GM19372 (cell line): ENCODE results near the gene TSPAN9.

Source experiments
- ATAC-seq: cut with Tn5 transposase; IDR thresholded peaks from one replicate; pipeline ENCODE4 v1.9.1; 2021; ENCODE audit warnings: mild to moderate bottlenecking, low read depth, moderate library complexity; ENCODE audit not compliant: unreplicated experiment

Gene TSPAN9

GRCh38 chr12:3075315-3075714, 1.9 kb upstream of the TSPAN9 start:
- no peak for ATAC-seq

- no peak for ATAC-seq
Measured at GRCh38 chr12:3077572-3078081, 448 bp downstream of the TSPAN9 start.

GRCh38 chr12:3078086-3078820, 1.1 kb downstream of the TSPAN9 start:
- ATAC-seq: no peak

DNA sequence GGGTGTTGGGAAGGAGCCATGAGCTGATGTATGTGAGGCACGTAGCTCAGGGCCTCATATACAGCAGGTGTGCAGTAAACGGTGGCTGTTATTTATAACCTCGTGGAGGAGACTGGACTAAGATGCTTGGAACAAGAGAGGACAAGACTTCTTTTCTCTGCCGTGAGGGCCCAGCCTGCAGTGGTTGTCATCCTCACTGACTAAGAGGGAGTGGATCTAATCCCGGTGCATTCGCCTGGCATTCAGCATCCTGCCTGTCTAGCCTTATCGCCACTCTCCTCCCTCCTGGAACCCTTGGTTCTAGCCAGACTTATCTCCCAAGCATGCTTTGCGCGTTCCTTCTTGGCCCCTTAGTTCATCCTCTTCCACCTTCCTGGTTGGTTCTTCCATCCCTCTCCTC, 3.9 kb downstream of the TSPAN9 start:
- ATAC-seq: no peak

- ATAC-seq: no peak
Measured at GRCh38 chr12:3081886-3082285, 4.7 kb downstream of the TSPAN9 start.

- no peak for ATAC-seq
Measured at GRCh38 chr12:3083241-3083920, 6.2 kb downstream of the TSPAN9 start.

DNA sequence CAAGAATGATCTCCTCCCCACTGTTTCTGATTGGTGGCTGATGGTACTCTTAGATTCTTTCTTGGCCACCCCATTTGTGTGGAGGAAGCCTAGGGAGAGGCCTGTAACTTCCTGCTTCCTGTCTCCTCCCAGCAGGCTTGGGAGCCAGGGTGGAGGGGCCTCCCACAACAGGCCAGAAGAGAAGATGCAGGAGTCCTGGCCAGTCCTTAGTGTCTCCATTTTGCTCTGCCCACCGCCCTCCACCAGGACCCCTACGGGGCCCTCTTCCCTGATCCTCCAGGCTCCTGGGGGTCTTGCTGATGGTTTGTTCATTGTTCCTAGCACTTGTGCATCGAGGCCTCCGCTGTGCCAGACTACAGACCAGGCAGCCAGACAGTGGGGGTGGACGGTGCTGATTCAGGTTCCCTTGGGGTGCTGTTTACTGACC, 6.8 kb downstream of the TSPAN9 start:
- ATAC-seq: no peak

- ATAC-seq: no peak
Measured at GRCh38 chr12:3084742-3085141, 7.6 kb downstream of the TSPAN9 start.

DNA sequence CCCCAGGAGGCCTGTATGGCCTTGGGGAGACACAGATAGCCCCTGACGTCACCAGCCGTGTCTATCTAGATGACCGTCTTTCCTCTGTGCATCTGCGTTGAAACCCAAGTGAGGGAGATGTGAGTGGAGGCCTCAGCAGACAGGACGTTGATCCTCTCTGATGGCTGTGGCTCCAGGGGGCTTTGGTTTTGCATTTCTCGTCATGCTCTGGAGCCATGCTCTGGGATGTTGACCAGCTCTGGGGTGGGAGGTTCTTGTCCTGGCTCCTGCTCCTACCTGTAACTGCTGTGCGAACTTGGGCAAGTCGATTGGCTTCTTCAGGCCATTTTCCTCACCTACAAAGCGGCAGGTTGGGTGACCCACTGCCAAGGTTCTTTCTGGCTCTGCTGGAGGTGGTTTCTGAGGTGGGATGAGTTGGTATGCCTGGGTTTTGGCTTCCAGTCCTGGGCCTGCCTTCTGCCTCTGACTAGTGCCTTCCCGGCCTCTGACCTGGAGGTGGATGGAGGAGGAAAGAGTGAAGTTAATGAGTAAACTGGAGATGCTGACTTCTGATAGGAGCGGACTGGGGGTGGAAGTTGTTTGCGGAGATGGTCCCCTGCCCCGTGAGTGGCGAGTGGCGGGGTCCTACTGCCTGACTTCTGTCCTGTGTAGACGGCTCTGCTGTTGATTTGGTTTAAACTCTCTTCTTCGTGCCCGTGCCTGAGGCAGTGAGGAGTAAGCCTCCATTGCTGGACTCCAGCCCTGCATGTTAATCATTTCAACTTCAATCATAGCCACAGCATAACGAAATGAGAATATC, 8.4 kb downstream of the TSPAN9 start:
- ATAC-seq: no peak

DNA sequence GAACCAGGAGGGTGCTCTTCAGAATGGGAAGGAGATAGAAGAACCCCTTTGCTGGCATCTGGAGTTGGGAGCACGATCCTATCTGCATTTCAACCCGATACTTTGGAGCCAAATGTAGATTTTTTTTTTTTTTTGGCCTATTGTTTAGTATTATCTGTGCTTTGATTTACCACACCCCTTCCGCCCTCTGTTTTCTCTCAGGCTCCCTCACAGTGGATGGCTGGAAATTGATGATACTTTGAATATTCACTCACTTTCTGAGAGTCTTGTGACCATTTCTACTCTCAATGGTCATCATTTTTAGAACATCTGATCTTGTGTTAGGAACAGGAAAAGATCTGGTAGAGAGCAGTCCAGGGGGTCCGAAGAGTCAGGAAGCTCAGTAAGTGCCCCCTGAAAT, 9.0 kb downstream of the TSPAN9 start:
- no peak for ATAC-seq

DNA sequence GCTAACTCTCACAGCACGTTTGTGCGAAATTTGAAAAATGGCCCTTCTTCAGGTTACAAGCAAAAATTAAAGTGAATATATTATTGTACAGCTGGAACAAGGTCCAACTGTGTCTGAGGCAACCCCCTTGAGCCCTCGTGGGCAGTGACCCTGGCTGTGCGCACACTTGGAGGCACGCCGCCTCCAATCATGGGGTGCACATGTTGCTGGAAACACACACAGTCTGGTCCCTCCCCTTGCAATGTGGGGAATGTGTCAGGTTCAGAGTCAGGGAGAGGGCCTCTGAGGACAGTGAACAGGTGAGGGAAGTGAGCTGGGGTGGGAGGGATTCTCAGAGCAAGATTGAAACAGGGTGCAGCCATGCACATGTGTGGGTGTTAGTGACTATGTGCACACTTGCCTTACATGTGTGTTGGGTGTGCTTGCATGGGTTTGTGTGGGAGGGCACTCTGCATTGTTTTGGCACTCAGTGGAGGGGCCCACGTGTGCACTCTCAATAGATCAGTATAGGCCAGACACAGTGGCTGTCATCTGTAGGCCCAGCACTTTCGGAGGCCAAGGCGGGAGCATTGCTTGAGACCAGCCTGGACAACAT, 9.6 kb downstream of the TSPAN9 start:
- no peak for ATAC-seq

DNA sequence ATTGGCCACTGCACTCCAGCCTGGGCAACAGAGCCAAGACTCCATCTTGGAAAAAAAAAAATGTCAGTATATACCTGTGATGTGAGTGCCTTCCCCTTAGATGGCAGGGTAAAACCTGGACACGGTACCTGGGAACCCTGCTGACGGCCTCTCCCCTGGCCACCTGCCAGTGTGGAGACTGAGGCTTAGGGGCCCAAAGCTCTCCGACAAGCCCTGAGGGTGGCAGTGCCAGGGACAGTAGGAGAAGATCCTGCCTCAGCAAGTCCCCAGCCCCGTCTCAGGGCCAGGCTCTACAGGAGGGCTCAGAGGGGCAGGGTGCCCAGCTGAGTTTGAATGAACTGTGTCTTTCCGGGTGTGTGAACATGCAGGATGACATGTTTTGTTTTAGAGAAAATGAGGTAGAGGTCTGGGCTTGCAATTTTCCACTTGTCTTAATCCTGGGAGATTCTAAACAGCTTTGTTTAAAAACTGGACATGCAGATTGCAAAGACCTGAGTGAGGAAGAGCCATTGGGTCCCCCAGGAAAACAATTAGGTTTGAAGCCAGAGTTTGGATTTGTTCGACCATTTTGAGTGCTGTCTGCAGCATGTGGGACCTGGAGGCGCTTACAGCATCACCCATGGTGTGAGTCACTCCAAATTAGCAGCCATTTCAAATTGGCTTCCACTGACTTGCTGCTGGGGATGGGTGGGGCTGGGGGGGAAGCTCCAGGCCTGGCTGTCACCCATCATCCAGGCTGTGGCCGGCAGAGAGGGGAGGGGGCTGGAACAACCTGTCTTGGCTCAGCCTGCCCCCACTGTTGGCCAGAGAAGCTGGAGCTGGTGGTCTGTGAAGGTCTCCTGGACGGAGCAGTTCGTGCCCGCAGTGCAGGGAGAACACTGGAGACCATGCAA, 10.8 kb downstream of the TSPAN9 start:
- ATAC-seq: no peak

GRCh38 chr12:3089588-3089987, 12.4 kb downstream of the TSPAN9 start:
- ATAC-seq: no peak

DNA sequence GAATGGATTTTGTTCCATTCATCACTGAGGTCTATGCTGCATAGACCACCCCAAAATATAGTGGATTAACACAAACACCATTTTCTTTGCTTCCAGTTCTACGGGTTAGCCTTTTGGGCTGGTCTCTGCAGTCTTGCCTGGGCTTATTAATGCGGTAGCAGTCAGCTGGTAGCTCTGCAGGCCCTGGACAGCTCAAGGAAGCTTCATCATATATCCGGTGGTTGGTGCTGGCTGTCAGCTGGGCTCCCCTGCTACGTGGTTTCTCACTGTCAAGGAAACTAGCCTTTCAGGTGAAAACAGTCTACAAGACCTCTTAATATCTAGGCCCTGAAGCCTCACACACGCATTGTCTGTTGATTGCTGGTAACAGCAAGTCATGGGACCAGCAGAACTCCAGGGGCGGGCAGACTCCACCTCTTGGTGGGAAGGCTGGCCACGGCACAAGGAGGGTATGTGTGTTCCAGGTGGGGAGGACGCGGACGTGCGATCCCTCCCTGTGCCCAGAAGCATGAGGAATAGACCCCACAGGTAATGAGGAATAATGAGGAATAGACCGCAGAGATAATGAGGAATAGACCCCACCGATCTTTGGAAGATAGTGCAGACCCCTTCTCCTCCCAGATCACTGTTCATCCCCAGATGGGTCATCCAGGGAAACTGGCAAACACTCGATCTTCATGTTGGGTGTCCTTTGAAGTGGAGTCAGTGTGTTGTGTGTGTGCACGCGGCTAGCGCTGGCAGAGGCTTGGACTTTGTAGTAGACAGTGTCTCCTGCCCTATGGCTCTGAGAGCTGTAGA, 13.3 kb downstream of the TSPAN9 start:
- no peak for ATAC-seq

DNA sequence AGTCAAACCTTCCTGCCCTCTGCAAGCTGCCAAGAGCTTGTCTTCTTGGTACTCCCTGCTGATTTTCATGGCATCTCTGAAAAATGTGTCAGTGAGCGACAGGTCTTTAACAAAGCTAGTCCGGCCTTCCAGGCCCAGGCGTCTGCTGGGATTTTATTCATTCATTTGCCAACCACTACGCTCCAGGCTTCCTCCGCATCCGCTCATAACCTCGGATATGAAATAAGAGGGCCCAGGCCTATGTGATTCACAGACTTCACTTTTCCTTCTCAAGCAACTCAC, 13.8 kb downstream of the TSPAN9 start:
- ATAC-seq: no peak

- no peak for ATAC-seq
Measured at GRCh38 chr12:3091382-3092241, 14.4 kb downstream of the TSPAN9 start.

- no peak for ATAC-seq
Measured at GRCh38 chr12:3092764-3093163, 15.6 kb downstream of the TSPAN9 start.

DNA sequence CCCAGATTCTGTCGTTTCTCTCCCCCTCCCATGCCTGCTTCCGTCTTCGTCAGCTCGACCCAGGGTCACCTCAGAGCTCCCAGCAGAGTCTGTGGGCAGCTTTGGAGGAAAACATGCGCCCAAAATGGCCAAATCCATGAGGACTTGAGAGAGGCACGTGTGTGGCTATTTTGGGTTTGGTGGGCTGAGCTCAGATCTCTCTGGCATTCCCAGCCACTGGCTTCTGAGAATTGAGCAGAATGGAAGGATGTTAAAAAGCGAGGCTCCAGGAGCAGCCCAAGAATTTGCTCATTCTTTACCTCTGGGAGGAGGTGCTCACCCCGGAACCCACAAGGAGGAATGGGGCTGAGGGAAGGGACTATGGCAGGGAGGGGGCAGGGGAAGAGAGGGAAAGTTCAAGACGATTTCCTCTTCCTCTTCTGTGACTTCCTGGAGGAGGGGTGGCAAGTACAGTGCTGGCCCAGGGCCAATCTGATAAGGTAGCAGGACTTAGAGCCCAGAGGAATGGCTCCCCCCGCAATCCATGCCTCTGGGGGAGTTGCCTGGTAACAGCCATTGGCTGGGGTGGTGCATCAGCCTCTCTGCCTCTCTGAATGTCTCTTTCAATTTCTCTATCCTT, 20.1 kb downstream of the TSPAN9 start:
- no peak for ATAC-seq
